Stimulated activated CD4-positive, alpha-beta T cell treated with anti-CD3 and anti-CD28 coated beads, Interleukin-4, amount 100 ng/mL, for 4 hours (primary cell): ENCODE data around the gene CENPC.
"Not testable (repeated sequence)": the region's sequence is repeated elsewhere in the genome, so short reads cannot be mapped to it uniquely, and the experiment has no call there.

Experiments used
- DNase-seq, 2 experiments: peaks; one replicate each; pipeline ENCODE4 v3.0.0-alpha.2; 2020

The CENPC gene, protein sequence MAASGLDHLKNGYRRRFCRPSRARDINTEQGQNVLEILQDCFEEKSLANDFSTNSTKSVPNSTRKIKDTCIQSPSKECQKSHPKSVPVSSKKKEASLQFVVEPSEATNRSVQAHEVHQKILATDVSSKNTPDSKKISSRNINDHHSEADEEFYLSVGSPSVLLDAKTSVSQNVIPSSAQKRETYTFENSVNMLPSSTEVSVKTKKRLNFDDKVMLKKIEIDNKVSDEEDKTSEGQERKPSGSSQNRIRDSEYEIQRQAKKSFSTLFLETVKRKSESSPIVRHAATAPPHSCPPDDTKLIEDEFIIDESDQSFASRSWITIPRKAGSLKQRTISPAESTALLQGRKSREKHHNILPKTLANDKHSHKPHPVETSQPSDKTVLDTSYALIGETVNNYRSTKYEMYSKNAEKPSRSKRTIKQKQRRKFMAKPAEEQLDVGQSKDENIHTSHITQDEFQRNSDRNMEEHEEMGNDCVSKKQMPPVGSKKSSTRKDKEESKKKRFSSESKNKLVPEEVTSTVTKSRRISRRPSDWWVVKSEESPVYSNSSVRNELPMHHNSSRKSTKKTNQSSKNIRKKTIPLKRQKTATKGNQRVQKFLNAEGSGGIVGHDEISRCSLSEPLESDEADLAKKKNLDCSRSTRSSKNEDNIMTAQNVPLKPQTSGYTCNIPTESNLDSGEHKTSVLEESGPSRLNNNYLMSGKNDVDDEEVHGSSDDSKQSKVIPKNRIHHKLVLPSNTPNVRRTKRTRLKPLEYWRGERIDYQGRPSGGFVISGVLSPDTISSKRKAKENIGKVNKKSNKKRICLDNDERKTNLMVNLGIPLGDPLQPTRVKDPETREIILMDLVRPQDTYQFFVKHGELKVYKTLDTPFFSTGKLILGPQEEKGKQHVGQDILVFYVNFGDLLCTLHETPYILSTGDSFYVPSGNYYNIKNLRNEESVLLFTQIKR

DNA sequence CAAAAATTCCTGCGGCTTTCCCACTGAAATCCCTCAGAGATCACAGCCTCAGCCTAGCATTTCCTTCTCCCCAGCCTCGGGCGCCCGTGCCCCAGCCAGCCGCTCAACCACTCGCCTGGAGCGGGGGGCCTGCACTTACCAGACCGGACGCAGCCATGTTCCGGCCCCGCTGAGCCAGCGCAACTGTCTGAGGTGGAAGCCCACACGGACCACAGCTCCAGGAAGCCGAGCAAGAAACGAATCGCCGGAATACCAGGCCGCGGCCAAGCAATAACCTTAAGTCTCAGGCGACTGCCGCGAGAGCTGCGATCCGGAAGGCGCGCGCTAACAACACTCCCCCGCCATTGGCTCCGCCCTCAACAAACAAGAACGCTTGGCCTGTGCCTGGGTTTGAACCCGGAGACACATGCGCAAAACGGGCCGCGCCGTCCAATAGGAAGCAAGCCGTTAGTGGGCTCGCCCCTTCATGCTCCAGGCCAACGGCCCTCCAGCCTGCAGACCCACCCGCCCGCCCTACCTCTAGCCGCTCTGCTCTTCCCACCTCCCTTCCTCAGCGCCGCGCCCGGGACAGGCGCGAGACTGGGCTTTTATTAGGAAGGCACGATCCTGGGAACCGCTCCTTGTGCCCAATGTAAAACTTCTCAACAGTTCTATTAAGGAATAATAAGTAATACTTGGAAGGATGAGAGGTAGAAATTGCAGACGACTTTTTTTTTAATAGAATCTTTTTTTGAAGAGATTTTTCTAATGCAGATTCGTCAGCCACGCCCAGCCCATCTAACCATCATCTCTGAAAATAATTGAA lies at the start of gene CENPC:
CENPC (minus strand) TSS at position 305 of the 805 bp plus-strand sequence; CDS start at position 157, 148 bp downstream.
- peak; percentile 88 for DNase-seq

- no peak for DNase-seq
Observed at GRCh38 chr4:67593741-67594175, 48.5 kb upstream of the CENPC start.

GRCh38 chr4:67587156-67587555 lies 41.9 kb upstream of the CENPC start:
- DNase-seq = no peak

GRCh38 chr4:67584496-67584895 lies 39.2 kb upstream of the CENPC start:
- DNase-seq = no peak

GRCh38 chr4:67581913-67582312 lies 36.6 kb upstream of the CENPC start:
- DNase-seq = no peak

- DNase-seq = no peak
Observed at GRCh38 chr4:67581208-67581857, 36.0 kb upstream of the CENPC start.

DNA sequence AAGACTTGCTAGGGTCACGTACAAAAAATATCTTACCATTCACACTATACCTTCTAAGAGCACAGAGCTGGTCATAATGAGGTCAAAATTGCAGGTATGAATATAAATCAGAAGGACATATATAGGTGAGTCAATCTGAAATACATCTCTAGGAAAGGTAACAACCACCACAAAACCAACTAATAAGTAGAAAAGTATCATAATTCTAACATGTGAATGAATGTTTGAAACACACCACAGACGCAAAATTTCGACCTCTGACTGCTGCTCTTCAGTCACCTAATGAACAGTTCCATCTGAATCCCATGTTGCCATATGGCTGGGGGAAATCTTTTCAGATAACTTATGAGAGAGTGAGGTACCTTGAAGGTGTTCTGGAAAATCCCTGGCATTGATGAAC lies 35.3 kb upstream of the CENPC start:
- DNase-seq = no peak

GRCh38 chr4:67576538-67576937 lies 31.2 kb upstream of the CENPC start:
- no peak for DNase-seq

GRCh38 chr4:67576059-67576466 lies 30.8 kb upstream of the CENPC start:
- no peak for DNase-seq

GRCh38 chr4:67575232-67576058 lies 30.1 kb upstream of the CENPC start:
- no peak for DNase-seq

- DNase-seq = no peak
Observed at GRCh38 chr4:67573193-67573592, 27.9 kb upstream of the CENPC start.

DNA sequence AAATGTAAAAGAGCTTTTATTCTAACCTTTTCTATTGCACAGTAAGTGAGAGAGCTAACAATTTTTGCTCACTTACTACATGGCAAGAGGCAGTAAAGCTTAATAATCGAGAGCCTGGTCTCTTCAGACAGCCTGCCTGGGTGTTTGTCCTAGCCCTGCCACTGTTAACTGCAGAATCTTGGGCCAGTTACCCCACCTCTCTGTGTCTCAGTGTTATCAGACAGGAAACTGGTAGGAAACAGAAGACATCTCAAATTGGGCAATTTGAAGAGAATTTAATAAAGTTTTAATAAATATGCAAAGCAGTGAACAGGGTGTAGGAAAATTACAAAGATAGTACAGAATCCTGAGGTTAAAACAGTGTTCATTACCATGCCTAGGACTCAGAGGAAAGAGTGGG lies 26.7 kb upstream of the CENPC start:
- no peak for DNase-seq

DNA sequence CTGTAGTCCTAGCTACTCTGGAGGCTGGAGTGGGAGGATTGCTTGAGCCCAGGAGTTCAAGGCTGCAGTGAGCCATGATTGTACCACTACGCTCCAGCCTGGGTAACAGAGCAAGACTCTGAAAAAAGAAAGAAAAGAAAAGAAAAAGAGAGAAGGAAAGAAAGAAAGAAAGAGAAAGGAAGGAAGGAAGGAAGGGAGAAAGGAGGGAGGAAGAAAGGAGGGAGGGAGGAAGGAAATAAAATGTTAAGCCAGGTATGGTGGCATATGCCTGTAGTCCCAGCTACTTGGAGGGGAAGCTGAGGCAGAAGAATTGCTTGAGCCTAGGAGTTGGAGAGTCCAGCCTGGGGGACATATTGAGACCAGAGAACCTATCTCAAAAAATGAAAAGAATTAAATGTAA lies 25.2 kb upstream of the CENPC start:
- no peak for DNase-seq

GRCh38 chr4:67568820-67569219 lies 23.5 kb upstream of the CENPC start:
- DNase-seq = no peak

- no peak for DNase-seq
Observed at GRCh38 chr4:67566335-67566734, 21.0 kb upstream of the CENPC start.

DNA sequence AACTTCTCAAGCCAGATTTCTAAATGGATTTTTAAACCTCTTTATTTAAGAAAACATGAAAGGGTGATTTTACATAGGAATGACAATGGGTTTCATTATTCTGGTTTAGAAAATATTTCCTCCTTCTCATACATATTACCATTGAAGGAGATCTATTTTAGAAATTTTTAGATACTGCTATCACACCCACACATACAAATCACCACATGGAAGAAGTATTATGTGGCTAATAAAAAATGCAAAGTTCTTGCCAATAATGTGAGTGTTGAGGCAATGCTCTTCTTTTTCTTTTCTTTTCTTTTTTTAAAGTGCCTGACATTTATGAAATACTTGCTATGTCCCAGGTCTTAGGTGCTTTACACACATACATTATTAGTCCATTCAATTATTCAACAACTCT lies 20.0 kb upstream of the CENPC start:
- DNase-seq = no peak

DNA sequence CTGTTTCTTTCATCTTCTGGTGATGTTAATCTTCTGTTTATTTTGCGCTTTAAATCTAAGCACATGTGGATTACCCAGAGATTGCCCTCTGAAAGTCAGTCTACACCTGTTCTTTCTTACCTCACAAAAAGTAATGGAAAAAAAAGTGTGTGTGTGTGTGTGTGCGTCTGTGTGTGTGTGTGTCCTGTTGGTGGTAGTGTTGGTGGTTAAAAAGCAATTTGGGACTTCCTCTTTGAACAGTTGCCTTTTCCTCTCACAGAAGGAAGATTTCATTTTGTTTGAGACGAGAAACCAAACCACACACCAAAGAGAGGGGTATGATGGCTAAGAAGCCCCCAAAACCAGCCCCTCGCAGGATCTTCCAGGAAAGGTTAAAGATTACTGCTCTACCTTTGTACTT lies 13.2 kb upstream of the CENPC start, which contains the start of gene STAP1:
STAP1 (plus strand) TSS at position 235 of the 400 bp plus-strand sequence; CDS start at position 318, 83 bp downstream.
- peak in 1 of 2 experiments; percentile 17 for DNase-seq

GRCh38 chr4:67556436-67556835 lies 11.1 kb upstream of the CENPC start:
- no peak for DNase-seq

- no peak for DNase-seq
Observed at GRCh38 chr4:67555447-67555846, 10.1 kb upstream of the CENPC start.

- no peak for DNase-seq
Observed at GRCh38 chr4:67554096-67554495, 8.8 kb upstream of the CENPC start.

DNA sequence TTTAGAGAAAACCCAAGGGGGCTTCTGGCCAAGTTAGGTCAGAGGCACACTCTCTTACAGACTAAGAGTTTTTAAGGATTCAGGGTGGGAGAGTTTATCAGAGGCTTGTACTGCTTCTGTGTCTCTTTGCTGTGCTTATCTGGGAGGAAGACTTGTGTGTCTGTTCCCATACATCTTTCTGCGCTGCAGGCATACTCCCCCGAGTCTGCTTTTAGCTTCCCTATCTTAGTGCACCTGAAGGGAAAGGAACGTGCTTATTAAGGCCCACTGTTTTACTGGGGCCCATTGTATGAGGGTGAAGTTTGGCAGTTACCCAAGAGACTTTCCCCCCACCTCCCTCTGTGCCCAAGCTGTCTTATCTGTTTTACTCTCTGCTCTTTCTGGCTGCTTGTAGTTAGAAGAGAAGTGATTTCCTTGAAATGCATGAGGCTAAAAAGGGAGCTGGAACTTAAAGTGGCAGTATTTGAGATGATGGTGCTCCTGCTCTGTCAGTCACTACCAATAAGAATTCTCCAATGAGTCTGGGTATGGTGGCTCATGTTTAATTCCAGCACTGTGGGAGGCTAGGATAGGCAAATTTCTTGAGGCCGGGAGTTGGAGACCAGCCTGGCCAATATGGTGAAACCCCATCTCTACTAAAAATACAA lies 7.0 kb upstream of the CENPC start:
- DNase-seq = not testable (repeated sequence)
